Activated T-helper 1 cell treated with anti-CD3 and anti-CD28 coated beads, Interleukin-12 subunit alpha, Interleukin-12 subunit beta, Interleukin-2, Interleukin-4 antibody, amounts not matched to agents 30 ng/mL and 10 ng/mL and 1 ng/mL, durations not matched to agents 14 hours and 24 hours and 36 hours (primary cell): ENCODE results near the gene HDGFL3. TPM values are rescaled to one million over a fixed set of nuclear protein-coding genes. Genes with fewer than 3 reads are reported as not detected.
"Not testable (repeated sequence)": the region's sequence is repeated elsewhere in the genome, so short reads cannot be mapped to it uniquely, and the experiment has no call there.

Experiments
- DNase-seq: peaks from one replicate; pipeline ENCODE4 v3.0.0; 2021; ENCODE audit warnings: low spot score
- H3K27ac Mint-ChIP-seq: one replicate; pipeline ENCODE4 v1.8.0; 2021; ENCODE audit warnings: mild to moderate bottlenecking, mixed read lengths
- H3K27me3 Mint-ChIP-seq: one replicate; pipeline ENCODE4 v1.8.0; 2022; ENCODE audit warnings: mild to moderate bottlenecking, moderate library complexity, mixed read lengths; ENCODE audit not compliant: insufficient read depth
- H3K36me3 Mint-ChIP-seq: one replicate; pipeline ENCODE4 v1.8.0; 2021; ENCODE audit warnings: low read depth, mixed read lengths
- H3K4me1 Mint-ChIP-seq: one replicate; pipeline ENCODE4 v1.8.0; 2021; ENCODE audit warnings: low read depth, mixed read lengths
- H3K4me3 Mint-ChIP-seq: one replicate; pipeline ENCODE4 v1.8.0; 2021; ENCODE audit warnings: mild to moderate bottlenecking, moderate library complexity, mixed read lengths
- H3K9me3 Mint-ChIP-seq: one replicate; pipeline ENCODE4 v1.8.0; 2021; ENCODE audit warnings: mixed read lengths
- intact Hi-C: fragments of 100-400 bp; cut with micrococcal nuclease; formaldehyde crosslinking; loops from one replicate; pipeline ENCODE4 v1.15.1; 2024
- total RNA-seq: library from RNA; stranded (reverse); gene quantifications from 2 replicates; pipeline ENCODE4 v1.2.3, GENCODE V29; 2022

HDGFL3 gene
- 54.7 and 57.5 TPM in 2 replicates for total RNA-seq

DNA sequence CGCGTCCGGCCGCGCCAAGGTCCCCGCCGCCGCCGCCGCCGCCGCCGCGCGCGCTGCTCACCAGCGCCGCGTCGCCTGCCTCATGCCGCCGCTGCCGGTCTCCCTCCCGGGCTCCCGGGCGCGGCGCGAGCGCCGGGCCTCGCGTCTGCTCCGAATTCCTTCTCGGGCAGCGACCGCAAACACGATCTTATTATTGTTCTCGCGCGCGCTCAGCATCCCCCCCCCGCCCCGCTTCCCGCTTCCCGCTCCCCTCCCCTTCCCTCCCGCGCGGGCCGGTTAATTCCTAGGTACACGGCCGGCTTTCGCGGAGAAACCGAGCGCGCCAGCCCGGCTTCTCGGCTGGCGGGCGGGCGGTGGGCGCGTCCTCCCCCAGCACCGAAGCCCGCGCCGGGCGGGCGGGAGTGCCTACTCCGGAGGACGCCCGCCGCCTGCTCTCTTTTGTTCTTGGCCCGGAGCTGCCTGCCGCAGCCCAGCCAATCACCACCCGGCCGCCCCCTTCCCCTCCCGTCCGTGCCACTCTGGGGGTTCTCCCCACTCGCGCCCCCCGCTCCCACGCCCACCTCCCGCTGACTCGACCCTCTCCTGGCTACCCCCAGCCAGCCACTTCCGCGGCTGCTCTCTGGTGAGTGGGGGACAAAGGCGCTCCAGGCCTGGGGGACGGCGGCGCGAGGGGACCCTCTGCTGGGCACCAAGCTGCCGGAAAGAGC lies at the start of gene HDGFL3:
HDGFL3 (minus strand) TSS at position 164 of the 707 bp plus-strand sequence. CDS start 409 bp downstream, outside the sequence.
- intact Hi-C loops, result loop anchor here (1.0 to 10.0 kb wide), 7 partner anchors 9 to 1777 kb away; partner anchors contain the start of genes BTBD1, C15orf40 and PDE8A
- Mint-ChIP-seq H3K4me3 (peak within 1 kb of the TSS; percentile 96), H3K27me3 (peaks cover 11% of the 10 kb centered on the region)

DNA sequence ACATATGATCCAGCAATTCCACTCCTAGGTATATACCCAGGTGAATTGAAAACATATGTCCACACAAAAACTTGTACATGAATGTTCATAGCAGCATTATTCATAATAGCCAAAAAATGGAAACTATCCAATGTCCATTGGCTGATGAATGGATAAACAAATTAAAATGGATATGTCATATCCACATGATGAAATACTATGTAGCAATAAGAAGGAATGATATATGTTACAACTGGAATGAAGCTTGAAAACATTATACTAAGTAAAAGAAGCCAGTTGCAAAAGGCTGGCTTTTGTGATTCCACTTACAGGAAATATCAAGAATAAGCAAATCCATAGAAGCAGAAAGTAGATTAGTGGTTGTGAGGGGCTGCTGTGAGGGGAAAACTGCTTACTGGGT lies 43.2 kb upstream of the HDGFL3 start:
- intact Hi-C loops, result no loop called here
- Mint-ChIP-seq H3K36me3 (no peaks in the 10 kb centered on the region), H3K4me1 (no peaks in the 10 kb centered on the region), H3K4me3 (no peak overlapping the region), H3K27me3 (peaks cover 23% of the 10 kb centered on the region), H3K27ac (no peak overlapping the region), H3K9me3 (no peaks in the 10 kb centered on the region)
- no peak for DNase-seq

More for the DNA sequence above, at the start of gene HDGFL3:
- peaks cover 27% of the 10 kb centered on the region for H3K4me1 Mint-ChIP-seq
- H3K27ac Mint-ChIP-seq, result no peak within 1 kb of the TSS
- peaks cover 6% of the 10 kb centered on the region for H3K36me3 Mint-ChIP-seq
- peak; percentile 38 for DNase-seq
- H3K9me3 Mint-ChIP-seq, result no peaks in the 10 kb centered on the region

DNA sequence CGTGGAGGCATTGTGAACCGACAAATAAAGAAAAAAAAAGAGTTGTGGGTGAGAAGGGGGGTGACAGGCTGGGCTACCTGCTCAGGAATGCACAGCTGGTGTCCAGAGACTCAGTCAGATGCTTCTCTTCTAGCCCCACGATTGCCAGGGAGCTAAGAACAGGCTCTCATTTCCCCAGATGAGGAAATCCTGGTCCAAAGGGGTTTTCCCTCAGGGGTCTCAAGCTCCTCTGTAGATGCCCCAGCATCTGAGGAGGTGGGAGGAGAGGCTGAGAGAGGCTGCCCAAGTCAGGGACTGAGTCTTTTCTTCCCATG lies 41.4 kb upstream of the HDGFL3 start:
- intact Hi-C loops, result loop anchor here (2.0 kb wide), 1 partner anchor 190 kb away; no protein-coding TSS in a partner anchor
- Mint-ChIP-seq H3K36me3 (no peaks in the 10 kb centered on the region), H3K27ac (no peak overlapping the region), H3K9me3 (no peaks in the 10 kb centered on the region), H3K27me3 (peaks cover 28% of the 10 kb centered on the region), H3K4me1 (no peaks in the 10 kb centered on the region), H3K4me3 (no peak overlapping the region)
- no peak for DNase-seq

DNA sequence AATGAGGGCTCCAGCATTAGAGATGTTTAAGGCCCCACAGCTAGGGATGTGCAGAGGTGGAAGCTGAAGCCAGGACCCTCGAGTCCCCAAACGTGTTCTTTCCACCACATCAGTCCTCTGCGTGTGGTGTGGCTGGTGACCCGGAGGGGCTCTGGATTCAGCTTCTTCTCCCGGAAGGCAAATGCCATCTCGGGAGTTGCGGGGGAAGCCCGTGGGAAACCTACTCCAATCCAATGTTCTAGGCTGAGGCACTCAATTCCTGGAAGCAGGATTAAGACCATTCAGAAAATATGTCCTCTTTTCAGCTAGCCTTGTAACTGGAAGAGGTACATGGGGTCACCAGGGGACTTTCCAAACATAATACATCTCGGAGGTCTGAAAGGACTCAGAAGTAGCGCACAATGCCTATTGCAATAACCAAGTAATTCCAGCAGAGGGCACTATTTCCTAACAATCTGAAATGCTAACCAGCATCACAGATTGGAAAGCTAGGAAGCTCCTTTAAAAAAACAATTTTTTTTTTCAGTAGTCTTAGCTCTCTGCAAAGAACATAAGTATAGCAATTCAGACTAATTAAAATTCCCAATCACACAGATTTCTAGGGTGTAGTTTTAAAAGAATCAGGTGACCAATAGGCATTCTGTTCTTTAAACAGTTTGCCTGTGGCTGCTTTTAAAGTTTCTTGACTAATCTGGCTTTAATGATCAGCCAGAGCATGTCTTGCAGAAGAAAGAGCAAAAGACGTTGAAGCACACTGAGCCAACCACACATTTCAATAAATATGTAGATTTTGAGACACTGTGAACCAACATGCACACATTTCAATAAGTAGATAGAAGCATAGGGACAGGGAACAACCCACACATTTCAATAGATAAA lies 40.8 kb upstream of the HDGFL3 start:
- no peak overlapping the region for H3K27ac Mint-ChIP-seq
- no peaks in the 10 kb centered on the region for H3K9me3 Mint-ChIP-seq
- intact Hi-C loops, result loop anchor here (1.0 to 2.0 kb wide), 3 partner anchors 132 to 311 kb away; no protein-coding TSS in a partner anchor
- H3K4me1 Mint-ChIP-seq, result no peaks in the 10 kb centered on the region
- H3K36me3 Mint-ChIP-seq, result no peaks in the 10 kb centered on the region
- peak; percentile 29 for DNase-seq
- peaks cover 28% of the 10 kb centered on the region for H3K27me3 Mint-ChIP-seq
- H3K4me3 Mint-ChIP-seq, result no peak overlapping the region

DNA sequence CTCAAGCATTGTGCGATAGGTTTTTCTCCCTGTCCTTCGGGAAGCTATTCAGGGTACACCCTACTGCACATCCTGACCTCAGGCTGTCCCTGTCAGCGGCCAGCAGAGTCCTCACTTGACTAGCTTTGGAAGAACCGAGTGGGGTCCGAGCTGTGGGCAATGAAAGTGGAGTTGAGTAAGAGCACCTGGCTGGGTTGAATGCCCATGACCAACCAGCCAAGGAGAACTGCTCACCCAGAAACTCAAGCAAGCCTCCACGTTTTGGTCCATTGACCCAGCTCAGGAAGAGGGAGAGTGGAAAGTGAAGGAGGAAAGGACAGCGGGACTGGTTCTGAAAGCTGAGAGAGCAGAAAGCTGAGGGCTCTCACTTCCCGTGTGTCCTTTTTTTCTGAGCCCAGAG lies 36.0 kb upstream of the HDGFL3 start:
- Mint-ChIP-seq H3K27me3 (peaks cover 32% of the 10 kb centered on the region), H3K4me1 (no peaks in the 10 kb centered on the region), H3K4me3 (no peak overlapping the region), H3K36me3 (no peaks in the 10 kb centered on the region), H3K9me3 (no peaks in the 10 kb centered on the region), H3K27ac (no peak overlapping the region)
- DNase-seq, result no peak
- intact Hi-C loops, result no loop called here

DNA sequence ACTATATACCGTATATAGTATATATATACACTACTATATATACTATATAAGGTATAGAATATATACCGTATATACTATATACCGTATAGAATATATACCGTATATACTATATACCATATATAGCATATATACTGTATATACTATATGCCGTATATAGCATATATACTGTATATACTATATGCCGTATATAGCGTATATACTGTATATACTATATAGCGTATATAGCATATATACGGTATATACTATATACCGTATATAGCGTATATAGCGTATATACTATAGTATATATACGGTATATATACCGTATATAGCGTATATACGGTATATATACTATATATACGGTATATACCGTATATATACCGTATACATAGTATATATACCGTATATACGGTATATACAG lies 22.6 kb upstream of the HDGFL3 start:
- H3K27me3 Mint-ChIP-seq, result peaks cover 11% of the 10 kb centered on the region
- no peaks in the 10 kb centered on the region for H3K36me3 Mint-ChIP-seq
- no peak overlapping the region for H3K27ac Mint-ChIP-seq
- DNase-seq, result no peak
- intact Hi-C loops, result no loop called here
- H3K9me3 Mint-ChIP-seq, result no peaks in the 10 kb centered on the region
- no peaks in the 10 kb centered on the region for H3K4me1 Mint-ChIP-seq
- H3K4me3 Mint-ChIP-seq, result no peak overlapping the region

DNA sequence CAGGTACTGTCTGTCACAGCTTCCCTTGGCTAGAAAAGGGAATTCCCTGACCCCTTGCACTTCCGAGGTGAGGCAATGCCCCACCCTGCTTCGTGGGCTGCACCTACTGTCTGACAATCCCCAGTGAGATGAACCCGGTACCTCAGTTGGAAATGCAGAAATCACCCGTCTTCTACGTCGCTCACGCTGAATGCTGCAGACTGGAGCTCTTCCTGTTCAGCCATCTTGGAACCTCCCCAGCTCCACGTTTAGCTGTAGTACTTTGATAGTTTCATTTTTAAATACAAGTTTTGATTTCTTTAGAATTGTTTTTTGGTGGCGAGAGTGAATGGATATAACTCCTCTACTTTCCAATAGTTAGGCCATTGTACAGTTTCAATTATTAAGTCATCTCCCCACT lies 17.8 kb upstream of the HDGFL3 start:
- Mint-ChIP-seq H3K4me1 (no peaks in the 10 kb centered on the region), H3K36me3 (no peaks in the 10 kb centered on the region), H3K27ac (no peak overlapping the region), H3K27me3 (peaks cover 27% of the 10 kb centered on the region), H3K9me3 (no peaks in the 10 kb centered on the region), H3K4me3 (no peak overlapping the region)
- no peak for DNase-seq
- intact Hi-C loops, result no loop called here

DNA sequence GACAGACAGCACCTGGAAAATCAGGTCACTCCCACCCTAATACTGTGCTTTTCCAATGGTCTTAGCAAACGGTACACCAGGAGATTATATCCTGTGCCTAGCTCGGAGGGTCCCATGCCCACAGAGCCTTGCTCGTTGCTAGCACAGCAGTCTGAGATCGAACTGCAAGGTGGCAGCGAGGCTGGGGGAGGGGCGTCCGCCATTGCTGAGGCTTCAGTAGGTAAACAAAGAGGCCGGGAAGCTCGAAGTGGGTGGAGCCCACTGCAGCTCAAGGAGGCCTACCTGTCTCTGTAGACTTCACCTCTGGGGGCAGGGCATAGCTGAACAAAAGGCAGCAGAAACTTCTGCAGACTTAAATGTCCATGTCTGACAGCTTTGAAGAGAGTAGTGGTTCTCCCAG lies 14.2 kb upstream of the HDGFL3 start:
- H3K9me3 Mint-ChIP-seq, intact Hi-C loops, H3K4me3 Mint-ChIP-seq, H3K36me3 Mint-ChIP-seq, DNase-seq, H3K27ac Mint-ChIP-seq: not testable (repeated sequence)
- H3K4me1 Mint-ChIP-seq, result peaks cover 13% of the 10 kb centered on the region
- H3K27me3 Mint-ChIP-seq, result peaks cover 31% of the 10 kb centered on the region

DNA sequence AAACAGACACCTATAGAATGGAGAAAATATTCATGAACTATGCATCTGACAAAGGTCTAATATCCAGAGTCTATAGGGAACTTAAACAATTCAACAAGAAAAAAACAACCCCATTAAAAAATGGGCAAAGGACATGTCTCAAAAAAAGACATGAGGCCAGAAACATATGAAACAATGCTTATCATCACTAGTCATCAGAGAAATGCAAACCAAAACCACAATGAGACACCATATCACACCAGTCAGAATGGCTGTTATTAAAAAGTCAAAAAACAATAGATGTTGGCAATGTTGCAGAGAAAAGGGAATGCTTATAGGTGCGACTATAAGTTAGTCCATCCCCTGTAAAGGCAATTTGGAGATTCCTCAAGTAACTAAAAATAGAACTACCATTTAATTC lies 11.4 kb upstream of the HDGFL3 start:
- Mint-ChIP-seq H3K27me3 (peaks cover 37% of the 10 kb centered on the region), H3K9me3 (peaks cover 7% of the 10 kb centered on the region), H3K4me1 (peaks cover 13% of the 10 kb centered on the region), H3K27ac (no peak overlapping the region), H3K36me3 (no peaks in the 10 kb centered on the region), H3K4me3 (no peak overlapping the region)
- DNase-seq, result no peak
- intact Hi-C loops, result no loop called here

DNA sequence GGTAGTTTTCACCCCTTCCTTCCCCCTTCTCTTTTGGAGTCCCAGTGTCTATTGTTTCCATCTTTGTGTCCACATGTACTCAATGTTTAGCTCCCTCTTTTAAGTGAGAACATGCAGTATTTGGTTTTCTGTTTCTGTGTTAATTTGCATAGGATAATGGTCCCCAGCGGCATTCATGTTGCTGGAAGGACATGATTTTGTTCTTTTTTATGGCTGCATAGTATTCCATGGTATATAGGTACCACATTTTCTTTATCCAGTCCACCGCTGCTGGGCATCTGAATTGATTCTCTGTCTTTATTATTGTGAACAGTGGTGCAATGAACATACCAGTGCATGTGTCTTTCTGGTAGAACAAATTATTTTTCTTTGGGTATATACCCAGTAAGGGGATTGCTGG lies 7.7 kb upstream of the HDGFL3 start:
- Mint-ChIP-seq H3K27ac (no peak overlapping the region), H3K36me3 (no peaks in the 10 kb centered on the region), H3K4me1 (peaks cover 13% of the 10 kb centered on the region), H3K27me3 (peaks cover 24% of the 10 kb centered on the region), H3K9me3 (peaks cover 7% of the 10 kb centered on the region), H3K4me3 (no peak overlapping the region)
- intact Hi-C loops, result no loop called here
- no peak for DNase-seq

DNA sequence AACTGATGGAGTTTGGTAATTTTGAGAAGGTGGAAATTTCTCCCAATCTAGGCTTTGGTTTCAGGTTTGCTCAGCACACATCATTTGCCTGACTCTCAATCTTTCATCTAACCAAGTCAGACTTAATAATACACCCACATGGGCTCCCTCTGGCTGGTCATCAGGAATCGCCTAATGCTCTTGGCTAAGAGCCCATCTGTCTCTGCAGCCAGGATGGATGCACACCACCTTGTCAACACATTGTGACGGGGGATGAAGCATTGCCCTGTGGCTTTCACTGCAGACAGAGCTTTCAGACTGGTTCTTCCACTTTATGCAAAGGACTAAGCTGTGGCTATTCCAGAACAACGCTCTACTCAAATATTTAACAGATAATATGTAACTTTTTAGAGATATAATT lies 3.0 kb upstream of the HDGFL3 start:
- Mint-ChIP-seq H3K36me3 (peaks cover 2% of the 10 kb centered on the region), H3K9me3 (peaks cover 6% of the 10 kb centered on the region), H3K27ac (no peak overlapping the region), H3K4me1 (peaks cover 9% of the 10 kb centered on the region), H3K4me3 (no peak overlapping the region), H3K27me3 (peaks cover 12% of the 10 kb centered on the region)
- intact Hi-C loops, result no loop called here
- DNase-seq, result no peak

DNA sequence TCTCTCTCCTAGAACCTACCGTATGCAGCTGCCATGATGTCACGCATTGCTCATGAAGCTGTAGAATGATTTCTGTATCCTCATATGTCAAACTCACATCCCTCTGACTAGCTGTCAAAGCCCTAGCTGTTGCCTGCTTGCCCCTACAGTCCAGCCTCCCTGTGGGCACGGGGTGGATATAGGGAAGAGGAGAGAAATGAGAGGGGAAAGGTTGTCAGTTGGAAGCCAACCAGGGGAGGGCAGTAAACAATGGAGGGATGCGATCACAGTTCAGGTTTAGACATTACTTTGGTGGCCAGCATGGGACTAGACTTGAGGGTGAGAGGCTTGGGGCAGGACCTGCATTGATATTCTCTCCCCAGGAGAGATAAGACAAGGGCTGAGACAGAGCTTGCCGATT lies 1.7 kb upstream of the HDGFL3 start:
- no peaks in the 10 kb centered on the region for H3K9me3 Mint-ChIP-seq
- no peak for DNase-seq
- peaks cover 9% of the 10 kb centered on the region for H3K27me3 Mint-ChIP-seq
- peaks cover 20% of the 10 kb centered on the region for H3K4me1 Mint-ChIP-seq
- intact Hi-C loops, result loop anchor here (2.0 to 10.0 kb wide), 4 partner anchors 101 to 1775 kb away; partner anchors contain the start of gene PDE8A
- no peak overlapping the region for H3K27ac Mint-ChIP-seq
- no peak overlapping the region for H3K4me3 Mint-ChIP-seq
- peaks cover 4% of the 10 kb centered on the region for H3K36me3 Mint-ChIP-seq

DNA sequence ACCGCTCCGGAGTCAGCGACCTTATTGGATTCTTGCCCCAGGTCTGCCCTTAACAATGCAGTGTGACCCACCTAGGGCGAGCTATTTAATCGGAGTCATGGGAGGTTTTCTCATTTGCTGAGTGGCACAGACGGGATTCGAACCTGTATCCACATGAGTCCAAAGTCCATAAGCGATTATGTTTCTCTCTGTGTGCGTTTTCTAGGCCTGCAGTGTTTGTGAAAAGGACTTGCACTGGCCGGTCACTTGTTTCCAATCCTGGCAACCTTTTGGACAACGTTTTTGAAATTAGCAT lies 691 bp upstream of the HDGFL3 start:
- Mint-ChIP-seq H3K27me3 (peaks cover 9% of the 10 kb centered on the region), H3K36me3 (peaks cover 6% of the 10 kb centered on the region), H3K9me3 (no peaks in the 10 kb centered on the region), H3K4me1 (peaks cover 22% of the 10 kb centered on the region), H3K4me3 (no peak overlapping the region), H3K27ac (no peak overlapping the region)
- intact Hi-C loops, result loop anchor here (1.0 to 10.0 kb wide), 6 partner anchors 100 to 1776 kb away; partner anchors contain the start of genes BTBD1, C15orf40 and PDE8A
- DNase-seq, result no peak
